ENCODE measurements around the gene TNN.

- no peak for TF ChIP-seq RUNX3 (IDR thresholded peaks at IDR 0.05; ENCODE audit: low read length)
- TF ChIP-seq FOXM1 (IDR thresholded peaks at IDR 0.05; ENCODE audit: low read depth, low read length), result no peak
- no peak for TF ChIP-seq POLR2AphosphoS2 (IDR thresholded peaks at IDR 0.05; ENCODE audit: low read depth, low read length)
- TF ChIP-seq CHD1 (IDR thresholded peaks at IDR 0.05; ENCODE audit: low read depth, low read length), result no peak
- no peak for TF ChIP-seq ZNF207 (IDR thresholded peaks at IDR 0.05; ENCODE audit: borderline replicate concordance)
- TF ChIP-seq CTCF (IDR thresholded peaks at IDR 0.05 in 2 of 3, conservative IDR thresholded peaks at IDR 0.05 in 1 of 3; ENCODE audit: control insufficient read depth in 2 of 3, extremely low read depth in 1 of 3, insufficient read depth in 1 of 3, low read depth in 3 of 3, low read length in 3 of 3), result no peak
- no peak for TF ChIP-seq NBN (IDR thresholded peaks at IDR 0.05)
- no peak for TF ChIP-seq RFX5 (IDR thresholded peaks at IDR 0.05; ENCODE audit: low read depth, low read length)
- TF ChIP-seq CEBPB (IDR thresholded peaks at IDR 0.05; ENCODE audit: borderline replicate concordance in 1 of 2, low read depth in 2 of 2, low read length in 2 of 2), result no peak
- no peak for TF ChIP-seq CBFB (IDR thresholded peaks at IDR 0.05; ENCODE audit: low read depth)
- TF ChIP-seq BRCA1 (IDR thresholded peaks at IDR 0.05; ENCODE audit: low read depth, low read length), result no peak
- no peak for TF ChIP-seq CREB1 (IDR thresholded peaks at IDR 0.05; ENCODE audit: low read depth)
Observed at GRCh38 chr1:175163702-175164101, 96.1 kb downstream of the TNN start.

Data from GM12878 (cell line).